ENCODE data around the gene IQCM.

Gene IQCM

GRCh38 chr4:149328161-149328560 lies 487.5 kb downstream of the IQCM start:
- no peak overlapping the region for H3K4me3 ChIP-seq (replicated peaks in 1 of 2; ENCODE audit: low read depth in 2 of 2, low read length in 2 of 2)
- no peak for TF ChIP-seq CTCF (IDR thresholded peaks at IDR 0.05; ENCODE audit: low read depth, low read length)
- DNase-seq (ENCODE audit: low read depth in 2 of 2) = no peak

DNA sequence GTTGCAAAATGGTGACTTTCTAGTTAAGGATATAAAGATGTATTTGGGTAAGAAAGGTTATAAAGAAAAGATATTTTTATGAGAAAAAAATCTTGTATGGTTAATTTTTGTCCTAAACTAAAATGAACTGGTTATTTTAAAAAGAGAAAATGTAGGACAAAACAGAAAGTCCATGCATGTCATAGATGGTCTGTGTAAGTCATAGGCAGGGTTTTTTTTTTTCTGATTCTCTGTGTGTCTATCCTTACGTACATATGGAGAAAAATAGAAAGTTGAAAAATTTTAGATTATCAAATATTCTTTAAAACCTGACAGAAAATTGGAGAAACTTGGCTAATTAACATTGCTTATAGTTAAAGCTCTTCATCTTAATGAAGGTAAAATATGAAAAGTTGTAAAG lies 493.4 kb downstream of the IQCM start:
- TF ChIP-seq CTCF (IDR thresholded peaks at IDR 0.05; ENCODE audit: low read depth, low read length) = no peak
- DNase-seq (ENCODE audit: low read depth in 2 of 2) = no peak
- no peak overlapping the region for H3K4me3 ChIP-seq (replicated peaks in 1 of 2; ENCODE audit: low read depth in 2 of 2, low read length in 2 of 2)

GRCh38 chr4:149321438-149321837 lies 494.2 kb downstream of the IQCM start:
- TF ChIP-seq CTCF (IDR thresholded peaks at IDR 0.05; ENCODE audit: low read depth, low read length) = no peak
- DNase-seq (ENCODE audit: low read depth in 2 of 2) = no peak
- H3K4me3 ChIP-seq (replicated peaks in 1 of 2; ENCODE audit: low read depth in 2 of 2, low read length in 2 of 2) = no peak overlapping the region

- TF ChIP-seq CTCF (IDR thresholded peaks at IDR 0.05; ENCODE audit: low read depth, low read length) = no peak
- DNase-seq (ENCODE audit: low read depth in 2 of 2) = peak in 1 of 2 donors; percentile 1
- no peak overlapping the region for H3K4me3 ChIP-seq (replicated peaks in 1 of 2; ENCODE audit: low read depth in 2 of 2, low read length in 2 of 2)
Measured at GRCh38 chr4:149311076-149311475, 504.6 kb downstream of the IQCM start.

DNA sequence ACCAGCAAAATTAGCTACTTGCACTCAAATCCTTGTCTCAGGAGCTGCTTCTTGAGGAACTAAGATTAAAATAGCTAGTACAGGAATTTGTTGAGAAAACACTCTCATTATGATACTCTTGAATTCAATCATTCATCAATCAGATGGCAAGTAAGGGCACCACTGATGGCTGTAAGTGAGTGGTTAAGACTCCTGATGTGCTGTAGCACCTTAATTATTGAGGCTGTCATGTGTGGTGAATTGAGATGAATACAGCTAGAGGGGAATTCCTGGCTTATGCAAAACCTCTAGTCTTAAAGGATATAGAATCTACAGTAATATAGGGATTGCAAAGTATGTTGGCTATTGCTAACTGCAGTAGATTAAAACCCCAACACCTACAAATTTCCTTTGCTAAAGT lies 509.1 kb downstream of the IQCM start:
- no peak for TF ChIP-seq CTCF (IDR thresholded peaks at IDR 0.05; ENCODE audit: low read depth, low read length)
- H3K4me3 ChIP-seq (replicated peaks in 1 of 2; ENCODE audit: low read depth in 2 of 2, low read length in 2 of 2) = no peak overlapping the region
- DNase-seq (ENCODE audit: low read depth in 2 of 2) = no peak
